OCI-LY1 (cell line): Measurements from ENCODE around the gene SAT2.

Experiments
- EZH2 ChIP-seq: fragments of 200-600 bp; sonication (generic), shearing (Covaris generic); IDR thresholded peaks from 2 replicates; pipeline ENCODE4 v1.8.0; 2017; ENCODE audit warnings: borderline replicate concordance, mixed run types, mild to moderate bottlenecking, antibody characterized with exemption, low read length, moderate library complexity, mixed read lengths
- TF ChIP-seq, protein P1 (sequence below): fragments of 200-600 bp; sonication (generic), shearing (Covaris generic); IDR thresholded peaks from 2 replicates; pipeline ENCODE4 v1.5.1; 2017; ENCODE audit warnings: mild to moderate bottlenecking, antibody characterized with exemption, low read length, moderate library complexity, mixed read lengths

DNA sequence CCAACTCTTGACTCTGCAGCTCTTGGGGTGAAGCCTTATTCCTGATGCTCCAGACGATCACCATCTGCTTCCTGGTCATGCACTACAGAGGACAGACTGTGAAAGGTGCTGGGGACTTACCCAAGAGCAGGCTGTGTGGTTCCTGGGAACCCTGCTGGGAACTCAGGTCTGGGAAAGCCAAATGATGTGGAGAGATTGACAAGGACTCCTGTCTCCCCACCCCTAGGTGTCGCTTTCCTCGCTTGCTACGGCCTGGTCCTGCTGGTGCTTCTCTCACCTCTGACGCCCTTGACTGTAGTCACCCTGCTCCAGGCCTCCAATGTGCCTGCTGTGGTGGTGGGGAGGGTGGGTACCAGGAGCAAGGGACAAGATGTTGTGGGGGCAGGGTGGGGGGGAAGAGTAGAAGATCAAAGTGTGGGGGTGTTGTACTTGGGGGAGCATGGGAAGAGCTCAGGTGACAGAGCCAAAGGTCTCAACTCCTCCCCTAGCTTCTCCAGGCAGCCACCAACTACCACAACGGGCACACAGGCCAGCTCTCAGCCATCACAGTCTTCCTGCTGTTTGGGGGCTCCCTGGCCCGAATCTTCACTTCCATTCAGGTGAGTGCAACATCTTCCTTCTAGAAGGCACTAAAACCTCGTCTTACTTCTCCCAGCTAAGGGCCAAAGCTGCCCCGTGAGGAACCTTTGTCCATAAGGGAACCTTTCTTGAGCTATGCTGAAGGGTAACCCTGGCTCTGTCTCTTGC is 40.8 kb downstream of the SAT2 start:
- TF ChIP-seq, protein P1, sequence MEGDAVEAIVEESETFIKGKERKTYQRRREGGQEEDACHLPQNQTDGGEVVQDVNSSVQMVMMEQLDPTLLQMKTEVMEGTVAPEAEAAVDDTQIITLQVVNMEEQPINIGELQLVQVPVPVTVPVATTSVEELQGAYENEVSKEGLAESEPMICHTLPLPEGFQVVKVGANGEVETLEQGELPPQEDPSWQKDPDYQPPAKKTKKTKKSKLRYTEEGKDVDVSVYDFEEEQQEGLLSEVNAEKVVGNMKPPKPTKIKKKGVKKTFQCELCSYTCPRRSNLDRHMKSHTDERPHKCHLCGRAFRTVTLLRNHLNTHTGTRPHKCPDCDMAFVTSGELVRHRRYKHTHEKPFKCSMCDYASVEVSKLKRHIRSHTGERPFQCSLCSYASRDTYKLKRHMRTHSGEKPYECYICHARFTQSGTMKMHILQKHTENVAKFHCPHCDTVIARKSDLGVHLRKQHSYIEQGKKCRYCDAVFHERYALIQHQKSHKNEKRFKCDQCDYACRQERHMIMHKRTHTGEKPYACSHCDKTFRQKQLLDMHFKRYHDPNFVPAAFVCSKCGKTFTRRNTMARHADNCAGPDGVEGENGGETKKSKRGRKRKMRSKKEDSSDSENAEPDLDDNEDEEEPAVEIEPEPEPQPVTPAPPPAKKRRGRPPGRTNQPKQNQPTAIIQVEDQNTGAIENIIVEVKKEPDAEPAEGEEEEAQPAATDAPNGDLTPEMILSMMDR, result peak; percentile 75
- TF ChIP-seq EZH2, result no peak
